GM18870 (cell line): ENCODE results near the gene IQCC.

ENCODE experiments used
- ATAC-seq: cut with Tn5 transposase; IDR thresholded peaks from one replicate; pipeline ENCODE4 v1.9.1; 2021; ENCODE audit warnings: moderate library complexity; ENCODE audit not compliant: unreplicated experiment

Gene IQCC

GRCh38 chr1:32255072-32256071 lies 49.9 kb downstream of the IQCC start:
- ATAC-seq = no peak

GRCh38 chr1:32256473-32257226 lies 51.2 kb downstream of the IQCC start:
- ATAC-seq = no peak

DNA sequence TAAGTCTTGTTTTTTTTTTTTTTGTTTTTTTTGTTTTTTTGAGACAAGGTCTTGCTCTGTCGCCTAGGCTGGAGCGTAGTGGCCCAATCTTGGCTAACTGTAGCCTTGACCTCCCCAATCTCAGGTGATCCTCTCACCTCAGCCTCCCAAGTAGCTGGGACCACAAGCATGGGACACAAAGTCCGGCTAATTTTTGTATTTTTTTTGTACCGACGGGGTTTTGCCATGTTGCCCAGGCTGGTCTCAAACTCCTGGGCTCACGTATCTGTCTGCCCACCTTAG lies 51.7 kb downstream of the IQCC start:
- no peak for ATAC-seq
